Measurements from ENCODE around the gene SFXN3. TPM values are rescaled to one million over a fixed set of nuclear protein-coding genes. Genes with fewer than 3 reads are reported as not detected.

Gene SFXN3
- total and polyA plus RNA-seq, 2 of the 13 experiments (the other 11 are each of a cell fraction or from before 2014, with no cell fraction given) = 16.8 to 71.5 TPM

- TF ChIP-seq NAIF1 (CRISPR knock-in tag; IDR thresholded peaks at IDR 0.05; ENCODE audit: borderline replicate concordance) (no peak), EP300 (IDR thresholded peaks at IDR 0.05; ENCODE audit: low read depth in 2 of 2, low read length in 2 of 2) (no peak), EP300 (CRISPR knock-in tag; IDR thresholded peaks at IDR 0.05; ENCODE audit: borderline replicate concordance) (no peak), NR2F6 (IDR thresholded peaks at IDR 0.05) (peak; percentile 18; the same call in 1 of the 2 replicates), NR2F6 (CRISPR knock-in tag; IDR thresholded peaks at IDR 0.05) (no peak; the same call in 1 of the 2 replicates), SALL1 (CRISPR knock-in tag; IDR thresholded peaks at IDR 0.05) (peak; percentile 33; the same call in 1 of the 2 replicates), GZF1 (CRISPR knock-in tag; IDR thresholded peaks at IDR 0.05) (0 out of 2 replicates have a peak, but pooled peaks have one; percentile 17), TBX2 (CRISPR knock-in tag; IDR thresholded peaks at IDR 0.05; ENCODE audit: borderline replicate concordance) (peak; percentile 71; the same call in 1 of the 2 replicates), NFAT5 (CRISPR knock-in tag; IDR thresholded peaks at IDR 0.05) (no peak), ZFYVE20 (CRISPR knock-in tag; IDR thresholded peaks at IDR 0.05; ENCODE audit: borderline replicate concordance, low read depth) (no peak), ZNF639 (CRISPR knock-in tag; conservative IDR thresholded peaks at IDR 0.05) (peak; percentile 83; the same call in 1 of the 2 replicates), ZSCAN22 (CRISPR knock-in tag; IDR thresholded peaks at IDR 0.05) (no peak), ZFX (CRISPR knock-in tag; IDR thresholded peaks at IDR 0.05; ENCODE audit: low read depth) (peak; percentile 62; the same call in 1 of the 2 replicates), ZNF83 (CRISPR knock-in tag; IDR thresholded peaks at IDR 0.05; ENCODE audit: borderline replicate concordance) (no peak)
Observed at GRCh38 chr10:101042667-101043362, 11.8 kb downstream of the SFXN3 start (continued).
